K562 treated with DMSO at 1 percent for 24 hours (cell line): Measurements from ENCODE around the gene PRRT2. TPM values are rescaled to one million over a fixed set of nuclear protein-coding genes. Genes with fewer than 3 reads are reported as not detected.

ENCODE experiments used
- total RNA-seq: library from RNA; unstranded; fragments of 300-600 nt; gene quantifications from 2 replicates; pipeline ENCODE4 v1.2.3, GENCODE V29; 2022; ENCODE audit warnings: low read depth; ENCODE audit not compliant: insufficient read depth

Gene PRRT2
- 2.0 and 2.6 TPM in 2 replicates for total RNA-seq

GRCh38 chr16:29811896-29812665 is at the start of gene PRRT2:
PRRT2 (plus strand) TSS chr16:29812193; CDS start chr16:29813055, 862 bp downstream.

GRCh38 chr16:29777576-29778350 is 34.2 kb upstream of the PRRT2 start, which contains the start of gene ZG16:
ZG16 (plus strand) TSS chr16:29778256; CDS start chr16:29779267, 1,011 bp downstream.

GRCh38 chr16:29790183-29790948 is 21.6 kb upstream of the PRRT2 start, which contains the start of gene KIF22:
KIF22 (plus strand) TSS chr16:29790751; CDS start chr16:29790760, 9 bp downstream.

GRCh38 chr16:29806099-29806579 is 5.9 kb upstream of the PRRT2 start, which contains the start of gene MAZ:
MAZ (plus strand) TSS chr16:29806529; CDS start chr16:29806702, 173 bp downstream.

GRCh38 chr16:29815793-29816693 is 4.0 kb downstream of the PRRT2 start, which contains the start of gene PAGR1:
PAGR1 (plus strand) TSS chr16:29816152; CDS start chr16:29816526, 374 bp downstream.

GRCh38 chr16:29820271-29820701 is 8.3 kb downstream of the PRRT2 start, which contains the start of gene MVP:
MVP (plus strand) TSS chr16:29820462; CDS start chr16:29830550, 10,088 bp downstream.

GRCh38 chr16:29862884-29863668 is 51.1 kb downstream of the PRRT2 start, which contains the start of gene CDIPT:
CDIPT (minus strand) TSS chr16:29863226; CDS start chr16:29862857, 369 bp downstream.

Other genes starting within 250 kb of the PRRT2 start
- 74.7 and 82.2 TPM in 2 replicates for gene SPN, start 148.9 kb upstream of the PRRT2 start, total RNA-seq
- 233 and 247 TPM in 2 replicates for gene QPRT, start 133.0 kb upstream of the PRRT2 start, total RNA-seq
- gene C16orf54, start 66.2 kb upstream of the PRRT2 start, total RNA-seq, result not detected in 2 replicates
- not detected in 2 replicates for gene ZG16, start 33.9 kb upstream of the PRRT2 start, total RNA-seq
- gene KIF22, start 21.4 kb upstream of the PRRT2 start, total RNA-seq, result 134 and 137 TPM in 2 replicates
- gene MAZ, start 5.7 kb upstream of the PRRT2 start, total RNA-seq, result 301 and 349 TPM in 2 replicates
- 57.5 and 58.4 TPM in 2 replicates for gene PAGR1, start 4.0 kb downstream of the PRRT2 start, total RNA-seq
- 6.9 and 7.4 TPM in 2 replicates for gene MVP, start 8.3 kb downstream of the PRRT2 start, total RNA-seq
- gene CDIPT, start 51.0 kb downstream of the PRRT2 start, total RNA-seq, result 122 and 127 TPM in 2 replicates
- 5.3 and 5.8 TPM in 2 replicates for gene SEZ6L2, start 87.4 kb downstream of the PRRT2 start, total RNA-seq
- gene ASPHD1, start 88.3 kb downstream of the PRRT2 start, total RNA-seq, result not detected in 2 replicates
- 54.5 and 59.9 TPM in 2 replicates for gene KCTD13, start 114.0 kb downstream of the PRRT2 start, total RNA-seq
- 166 and 175 TPM in 2 replicates for gene TMEM219, start 149.9 kb downstream of the PRRT2 start, total RNA-seq
- gene TAOK2, start 161.7 kb downstream of the PRRT2 start, total RNA-seq, result 72.9 and 76.9 TPM in 2 replicates
- 39.9 and 49.8 TPM in 2 replicates for gene HIRIP3, start 183.4 kb downstream of the PRRT2 start, total RNA-seq
- gene INO80E, start 184.0 kb downstream of the PRRT2 start, total RNA-seq, result 122 and 141 TPM in 2 replicates
- gene DOC2A, start 198.8 kb downstream of the PRRT2 start, total RNA-seq, result 2.0 and 3.4 TPM in 2 replicates
- gene C16orf92, start 211.0 kb downstream of the PRRT2 start, total RNA-seq, result not detected in 2 replicates
- 1.1 and 1.7 TPM in 2 replicates for gene TLCD3B, start 219.1 kb downstream of the PRRT2 start, total RNA-seq